GM21717 (cell line): ENCODE data around the gene RPL23.
A peak's percentile ranks its signal among the peaks of the same experiment; 100 is the strongest.

Source experiments
- ATAC-seq: cut with Tn5 transposase; IDR thresholded peaks from one replicate; pipeline ENCODE4 v1.9.1; 2021; ENCODE audit warnings: mild to moderate bottlenecking, moderate library complexity; ENCODE audit not compliant: unreplicated experiment

Gene RPL23

DNA sequence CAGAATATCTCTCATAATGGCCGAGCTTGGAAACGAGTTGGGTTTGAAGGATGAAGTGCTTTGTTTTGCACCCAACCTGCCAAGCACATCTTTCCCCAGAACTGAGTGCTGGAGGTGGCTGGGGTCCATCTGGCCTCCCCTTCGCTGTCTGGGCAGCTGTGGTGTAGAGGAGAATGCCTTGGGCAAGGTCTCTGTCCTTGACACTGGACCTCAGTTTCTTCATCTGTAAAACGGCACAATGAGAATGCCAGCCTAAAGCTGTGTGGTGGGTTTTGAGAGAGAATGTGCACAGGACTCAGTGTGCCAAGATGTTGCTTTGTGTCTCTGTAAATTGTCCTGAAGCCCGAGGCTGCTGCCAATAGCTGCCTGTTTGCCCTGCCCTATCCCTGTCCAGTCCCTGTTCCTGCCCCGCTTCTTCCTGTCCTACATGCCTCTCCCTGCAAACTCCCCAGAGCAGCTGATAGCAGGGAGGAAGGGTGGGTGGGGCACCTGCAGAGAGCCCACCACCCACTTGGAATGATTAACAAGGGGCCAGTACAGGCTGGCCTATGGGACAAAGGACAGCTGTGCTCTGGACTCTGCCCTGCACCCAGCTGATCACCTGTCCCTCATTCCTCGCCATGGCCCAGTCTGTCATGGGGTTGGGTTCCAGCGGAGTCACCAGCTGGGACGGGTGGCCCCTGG, 31.7 kb upstream of the RPL23 start:
- ATAC-seq: no peak

DNA sequence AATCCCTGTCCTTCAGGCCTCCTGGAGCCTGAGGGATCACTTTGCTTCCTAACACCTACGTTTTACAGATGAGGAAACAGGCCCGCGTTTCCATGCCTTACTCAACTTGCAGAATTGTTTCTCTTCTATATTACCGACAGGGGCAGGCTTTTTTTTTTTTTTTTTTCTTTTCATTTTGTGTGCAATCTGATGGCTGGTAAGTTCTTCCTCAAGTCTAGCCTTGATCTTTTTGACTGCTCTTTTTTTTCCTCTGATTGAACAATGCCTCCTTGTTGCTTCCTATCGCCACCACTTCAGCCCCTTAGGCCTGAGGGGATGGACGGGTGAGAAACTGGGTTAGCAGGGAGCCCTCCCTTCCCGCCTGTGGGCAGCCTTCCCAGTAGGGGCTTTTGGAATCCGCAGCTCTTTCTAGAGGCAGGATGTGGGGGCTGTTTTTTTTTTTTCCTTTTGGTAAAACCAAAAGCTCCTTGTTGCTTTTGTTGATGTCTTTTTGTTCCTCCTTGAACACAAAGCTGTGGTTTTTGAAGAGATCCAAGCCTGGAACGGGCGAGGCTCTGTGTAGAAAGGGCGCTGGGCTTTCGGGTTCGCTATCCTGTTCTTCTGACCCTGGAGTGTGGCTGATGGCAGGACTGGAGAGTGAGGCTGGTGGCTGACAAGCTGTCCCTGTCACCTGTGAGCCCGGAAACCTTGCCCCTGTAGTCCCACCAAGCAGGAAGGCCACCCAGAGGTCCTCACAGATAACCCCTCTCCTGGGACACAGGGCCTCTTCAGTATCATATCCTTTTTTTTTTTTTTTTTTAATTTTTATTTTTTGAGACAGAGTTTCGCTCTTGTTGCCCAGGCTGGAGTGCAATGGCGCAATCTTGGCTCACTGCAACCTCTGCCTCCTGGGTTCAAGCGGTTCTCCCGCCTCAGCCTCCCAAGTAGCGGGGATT, 30.3 kb upstream of the RPL23 start:
- ATAC-seq: no peak

DNA sequence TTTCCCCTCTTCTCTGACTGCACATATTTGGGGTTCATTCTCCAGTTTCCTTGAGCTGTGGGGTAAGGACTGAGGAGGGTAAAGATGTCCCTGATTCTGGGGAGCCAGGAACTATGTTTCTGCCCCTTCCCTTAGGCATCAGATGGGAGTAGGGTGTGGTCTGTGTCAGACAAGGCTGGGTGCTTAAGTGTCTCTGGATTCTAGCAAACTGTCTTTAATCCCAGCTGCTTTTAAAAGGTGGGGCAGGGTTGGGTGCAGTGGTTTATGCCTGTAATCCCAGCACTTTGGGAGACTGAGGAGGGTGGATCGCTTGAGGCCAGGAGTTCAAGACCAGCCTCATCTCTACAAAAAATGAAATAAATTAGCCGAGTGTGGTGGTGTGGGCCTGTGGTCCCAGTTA, 29.3 kb upstream of the RPL23 start:
- ATAC-seq: no peak

DNA sequence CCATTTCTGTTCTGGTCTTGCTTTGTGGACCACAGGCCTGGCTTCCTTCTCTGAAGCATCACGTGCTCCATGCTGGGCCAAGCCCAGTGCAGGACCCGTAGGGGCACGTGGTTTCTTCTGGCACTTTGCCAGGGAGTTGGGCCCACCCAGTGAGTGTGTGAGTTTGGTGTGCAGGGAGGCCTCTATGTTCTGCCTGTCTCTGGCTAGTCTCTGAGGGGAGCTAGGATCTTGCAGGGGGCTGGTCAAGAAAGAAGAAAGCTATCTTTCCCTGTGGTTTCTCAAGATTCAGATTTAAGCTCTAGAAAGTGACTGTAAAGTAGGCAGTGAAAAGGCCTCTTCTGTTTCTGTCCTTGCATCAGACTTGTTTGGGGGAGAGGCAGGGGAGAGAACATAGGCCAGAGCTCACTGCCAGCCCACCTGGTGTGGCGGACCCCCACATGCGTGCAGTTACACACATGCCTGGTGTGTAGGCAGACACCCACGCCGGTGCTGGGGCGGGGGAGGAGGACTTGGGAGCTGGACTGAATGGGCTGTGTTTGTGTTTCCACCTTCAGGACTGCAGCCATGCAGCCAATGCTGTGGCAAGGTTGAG, 28.2 kb upstream of the RPL23 start:
- no peak for ATAC-seq

DNA sequence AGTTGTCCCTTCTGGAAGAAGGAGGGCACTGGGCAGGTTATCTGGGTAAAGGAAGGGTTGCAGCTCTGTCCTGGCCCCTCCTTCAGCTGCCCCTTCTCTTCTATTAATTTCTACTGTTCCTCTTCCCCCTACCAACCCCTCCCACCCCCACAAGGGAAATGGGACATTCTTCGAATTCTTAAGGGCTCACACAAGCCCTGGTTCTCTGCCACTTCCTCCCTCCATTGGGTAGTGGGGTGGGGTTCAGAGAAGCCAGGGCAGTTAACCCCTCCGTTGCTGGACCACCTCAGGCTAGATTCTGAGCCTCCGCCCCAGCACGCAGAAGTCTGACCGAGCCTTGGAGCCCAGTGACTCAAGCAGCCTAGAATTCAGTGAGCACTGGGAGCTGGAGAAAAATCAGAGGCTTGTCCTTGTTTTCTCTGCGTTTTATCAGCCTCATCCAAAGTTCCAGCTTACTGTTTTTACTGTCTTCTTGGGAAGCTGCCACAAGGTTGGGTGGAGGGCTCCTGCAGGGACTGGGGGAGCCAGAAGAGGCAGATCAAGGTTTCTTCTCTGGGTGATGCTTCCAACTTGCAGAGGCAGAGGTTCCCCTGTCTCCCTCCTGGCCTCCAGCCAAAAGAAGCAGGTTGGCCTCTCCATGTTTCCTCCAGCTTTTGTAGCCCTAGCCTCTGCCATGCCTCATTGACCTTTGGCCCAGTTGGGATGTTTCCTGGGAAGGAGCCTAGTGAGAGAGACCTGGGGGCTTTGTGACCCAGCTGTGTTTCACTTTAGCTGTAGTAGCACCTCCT, 26.6 kb upstream of the RPL23 start:
- ATAC-seq: no peak

DNA sequence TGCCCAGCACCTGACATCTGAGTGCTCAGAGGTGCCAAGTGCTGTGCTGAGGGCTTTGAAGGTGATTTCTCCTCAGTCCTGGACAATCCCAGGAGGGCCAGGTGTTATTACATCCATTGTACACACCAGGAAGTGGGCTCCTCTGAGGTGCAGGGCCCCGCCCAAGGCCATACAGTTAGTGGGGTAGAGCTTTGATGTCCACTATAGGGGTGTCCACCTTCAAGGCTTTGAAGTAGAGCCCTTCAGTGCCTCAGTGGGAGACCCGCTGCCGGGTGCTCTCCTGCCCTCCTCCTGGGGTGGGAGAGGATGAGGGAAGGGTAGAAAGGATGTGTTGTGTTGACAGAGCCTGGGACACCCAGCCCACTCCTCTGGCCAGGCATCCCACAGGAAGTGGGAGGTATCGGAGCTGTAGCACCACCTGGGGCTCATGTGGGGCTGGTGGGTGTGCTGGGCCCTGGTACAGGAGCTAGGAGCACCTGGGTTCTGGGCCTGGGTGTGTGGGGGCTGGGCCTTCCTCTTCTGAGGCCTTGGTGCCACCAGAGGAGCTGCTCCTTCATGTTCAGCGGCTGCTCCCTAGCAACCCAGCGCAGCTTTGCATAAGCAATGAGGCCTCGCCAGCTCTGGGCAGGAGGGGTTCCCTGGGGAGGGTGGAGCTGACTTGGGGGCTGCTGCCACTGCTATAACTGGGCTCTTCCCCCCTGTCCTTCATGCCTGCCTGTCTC, 23.8 kb upstream of the RPL23 start:
- no peak for ATAC-seq

DNA sequence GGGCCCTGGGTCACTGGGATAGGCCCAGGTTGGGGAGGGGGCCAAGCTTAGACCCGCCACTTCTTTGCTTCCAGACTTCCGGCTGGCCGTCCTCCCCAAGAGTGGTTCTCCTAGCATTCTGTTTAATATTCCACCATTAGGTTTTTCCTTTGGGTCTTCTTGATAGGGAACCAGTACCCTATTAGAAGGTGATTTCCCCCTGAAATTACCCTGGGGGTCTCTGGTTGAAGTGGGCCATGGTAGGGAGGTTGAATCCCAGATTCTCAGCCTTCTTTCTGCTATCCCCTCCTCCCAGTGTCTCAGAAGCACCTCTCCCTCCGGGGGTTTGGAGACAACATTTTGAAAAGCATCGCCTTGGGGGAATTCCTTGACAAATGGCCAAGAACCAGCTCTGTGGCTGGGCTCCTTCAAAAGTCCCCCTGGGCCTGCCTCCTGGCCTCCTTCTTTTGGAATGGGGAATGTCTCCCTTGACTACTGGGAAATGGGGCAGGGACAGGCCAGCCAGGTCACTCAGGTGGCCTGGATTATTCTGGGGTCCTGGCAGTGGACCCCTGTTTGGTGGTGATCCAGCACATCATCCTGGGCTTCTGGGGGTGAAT, 22.1 kb upstream of the RPL23 start:
- ATAC-seq: no peak

DNA sequence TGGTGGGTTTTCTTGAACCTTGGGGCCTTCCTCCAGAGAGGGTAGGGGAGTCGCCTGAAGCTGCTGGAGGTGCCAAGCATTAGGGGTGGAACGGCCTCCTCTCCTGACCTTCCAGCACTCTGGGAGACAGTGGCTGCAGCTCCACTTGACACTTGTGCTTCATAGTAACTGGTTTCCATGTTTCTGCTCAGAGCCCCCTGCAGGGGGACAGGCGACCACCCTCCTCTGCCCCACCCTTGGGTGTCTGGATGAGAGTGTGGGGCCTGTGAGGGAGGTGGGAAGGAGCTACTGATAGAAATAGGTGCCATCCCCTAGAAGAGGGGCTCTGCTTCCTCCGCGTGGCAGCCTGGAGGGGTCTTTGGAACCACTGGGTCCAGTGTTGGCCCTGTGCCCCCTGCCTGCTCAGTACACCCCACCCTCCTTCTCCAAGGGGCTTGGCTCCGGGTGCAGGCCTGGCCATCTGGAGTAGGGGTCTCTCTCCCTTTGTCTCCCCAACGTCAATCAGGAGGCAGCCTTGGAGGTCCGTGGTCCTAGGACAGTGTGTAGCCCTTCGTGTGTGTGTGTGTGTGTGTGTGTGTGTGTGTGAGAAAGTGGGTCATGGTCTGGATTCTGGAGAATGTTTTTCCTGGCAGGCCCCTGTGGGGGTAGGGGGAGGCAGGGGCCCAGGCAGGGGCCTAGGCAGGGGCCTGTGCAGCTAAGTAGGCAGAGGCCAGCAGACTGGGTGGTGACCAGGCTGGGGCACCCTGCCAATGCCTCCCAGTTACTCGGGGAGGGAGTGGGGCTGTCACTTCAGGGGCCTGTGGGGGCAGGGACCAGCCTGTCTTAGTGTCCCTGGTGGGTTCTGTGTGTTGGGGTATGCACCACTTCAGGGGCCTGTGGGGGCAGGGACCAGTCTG, 21.2 kb upstream of the RPL23 start:
- no peak for ATAC-seq

DNA sequence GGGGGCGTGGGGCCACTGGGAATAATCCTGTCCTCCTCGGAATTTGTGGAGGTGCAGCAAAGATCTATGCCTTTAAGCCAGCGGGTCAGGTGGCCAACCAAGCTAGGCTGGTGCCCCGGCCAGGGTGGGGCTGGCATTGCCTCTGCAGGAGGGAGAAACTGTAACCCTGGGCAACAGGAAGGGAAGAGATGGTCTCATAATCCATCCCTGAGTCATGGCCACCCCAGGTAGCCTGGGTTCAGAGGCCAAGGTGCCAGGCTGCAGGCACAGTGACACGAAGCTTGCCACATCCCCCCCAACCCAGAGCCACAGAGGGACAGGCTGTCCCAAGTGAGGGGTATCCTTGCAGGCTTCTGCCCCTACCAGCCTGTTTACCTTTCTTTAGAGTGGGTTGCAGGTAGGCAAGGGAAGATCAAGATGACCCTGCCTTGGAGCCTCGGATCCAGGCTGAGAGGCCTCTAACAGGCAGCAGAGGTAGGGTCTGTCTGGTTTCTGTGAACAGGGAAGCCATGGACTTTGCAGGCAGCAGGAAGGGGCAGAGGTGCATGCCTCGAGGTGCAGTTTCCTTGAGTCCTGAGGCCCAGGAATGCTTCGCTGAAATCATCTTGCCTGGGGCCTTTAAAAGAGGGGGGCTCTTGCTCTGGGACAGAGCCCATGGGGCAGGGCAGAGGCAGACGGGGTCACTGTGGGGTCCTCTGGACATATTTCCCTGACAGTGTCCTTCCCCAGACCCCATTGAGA, 20.3 kb upstream of the RPL23 start:
- no peak for ATAC-seq

DNA sequence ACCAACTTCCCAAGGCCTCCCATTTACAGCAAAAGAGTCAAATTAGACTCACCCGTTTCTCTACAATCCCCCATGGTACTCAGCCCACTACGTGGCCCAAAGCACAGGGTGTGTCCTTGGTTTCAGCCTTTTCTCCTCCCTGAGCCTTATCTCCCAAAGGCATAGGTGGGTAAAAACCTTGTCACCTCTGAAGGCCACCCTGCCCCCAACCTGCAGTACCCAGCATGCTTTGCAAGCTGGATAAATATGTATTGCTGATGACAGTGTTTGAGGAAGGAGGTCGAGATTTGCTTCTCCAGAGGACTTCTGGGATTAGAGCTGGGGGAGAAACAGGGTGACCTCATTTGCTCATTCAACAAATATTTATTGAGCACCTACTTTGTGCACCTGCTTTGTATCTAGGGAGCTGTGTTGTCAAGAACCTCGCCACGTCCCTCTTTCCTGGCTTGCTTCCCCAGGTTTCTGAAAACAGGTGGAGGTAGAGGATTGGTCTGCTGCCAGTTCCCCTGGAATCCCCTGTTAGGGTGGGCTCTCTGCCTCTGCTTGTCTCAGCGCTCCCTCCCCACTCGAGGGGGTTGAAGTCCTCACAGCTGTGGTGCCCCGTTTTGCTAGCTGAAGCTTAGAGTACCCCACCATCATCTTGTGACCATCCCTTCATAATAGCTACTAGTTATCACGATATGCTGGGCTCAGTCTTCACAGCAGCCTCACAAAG, 19.3 kb upstream of the RPL23 start:
- ATAC-seq: no peak

DNA sequence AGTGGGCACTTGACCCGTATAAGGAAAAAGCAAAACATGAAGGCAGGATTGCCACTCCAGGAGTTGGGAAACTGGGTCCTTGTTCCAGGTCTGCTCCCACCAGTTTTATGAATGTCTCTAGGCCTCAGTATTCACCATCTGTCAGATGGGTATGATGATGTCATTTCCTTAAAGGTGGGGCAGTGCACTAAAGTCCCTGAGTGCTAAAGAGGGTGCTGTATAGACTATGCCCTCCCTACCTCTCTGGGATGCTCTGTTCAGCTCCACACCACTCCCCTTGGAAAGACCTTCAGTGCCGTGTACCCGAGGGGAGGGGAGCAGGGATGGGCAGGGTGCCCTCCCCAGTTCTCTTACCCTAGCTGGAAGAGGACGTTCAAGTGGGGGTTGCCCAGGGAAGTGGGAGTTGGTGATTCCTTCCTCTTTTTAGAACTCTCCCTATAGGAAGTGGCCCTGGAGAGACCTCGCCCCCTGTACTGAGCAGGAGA, 18.5 kb upstream of the RPL23 start:
- no peak for ATAC-seq

DNA sequence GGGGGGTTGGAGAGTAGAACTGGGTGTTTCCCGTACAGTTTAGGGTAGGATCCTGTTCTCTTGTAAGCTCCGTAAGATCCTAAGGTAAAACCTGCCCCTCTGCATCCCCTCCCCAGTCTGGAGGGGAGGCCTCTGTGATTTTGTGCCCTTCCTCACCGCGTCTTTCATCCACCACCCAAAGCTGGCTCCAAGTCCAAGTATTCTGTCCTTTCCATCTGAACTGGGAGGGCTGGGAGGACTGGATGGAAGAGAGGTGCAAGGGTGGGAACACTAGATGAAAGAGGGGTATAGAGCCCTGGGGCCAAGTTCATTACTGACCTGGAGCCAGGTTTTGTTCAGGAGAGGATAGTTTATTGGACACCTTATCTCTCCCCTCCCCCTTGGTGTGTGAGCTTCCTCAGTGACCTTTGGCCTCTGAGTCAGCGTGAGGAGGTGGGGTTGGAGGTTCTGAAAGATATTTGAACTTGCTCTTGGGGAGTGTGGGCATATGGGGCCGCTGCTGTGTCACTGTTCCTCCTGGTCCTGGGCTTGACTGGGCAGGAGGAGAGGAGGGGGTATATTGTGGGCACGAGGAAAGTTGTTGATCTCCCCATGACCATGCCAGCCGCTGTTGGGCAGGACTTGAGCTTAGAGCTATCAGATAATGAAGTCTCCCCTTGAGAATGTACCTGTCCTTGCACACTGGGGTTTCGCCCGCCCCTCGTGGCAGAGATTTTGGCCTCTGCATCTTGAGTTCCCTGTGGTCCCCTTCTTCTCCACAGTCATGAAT, 17.9 kb upstream of the RPL23 start:
- ATAC-seq: no peak

DNA sequence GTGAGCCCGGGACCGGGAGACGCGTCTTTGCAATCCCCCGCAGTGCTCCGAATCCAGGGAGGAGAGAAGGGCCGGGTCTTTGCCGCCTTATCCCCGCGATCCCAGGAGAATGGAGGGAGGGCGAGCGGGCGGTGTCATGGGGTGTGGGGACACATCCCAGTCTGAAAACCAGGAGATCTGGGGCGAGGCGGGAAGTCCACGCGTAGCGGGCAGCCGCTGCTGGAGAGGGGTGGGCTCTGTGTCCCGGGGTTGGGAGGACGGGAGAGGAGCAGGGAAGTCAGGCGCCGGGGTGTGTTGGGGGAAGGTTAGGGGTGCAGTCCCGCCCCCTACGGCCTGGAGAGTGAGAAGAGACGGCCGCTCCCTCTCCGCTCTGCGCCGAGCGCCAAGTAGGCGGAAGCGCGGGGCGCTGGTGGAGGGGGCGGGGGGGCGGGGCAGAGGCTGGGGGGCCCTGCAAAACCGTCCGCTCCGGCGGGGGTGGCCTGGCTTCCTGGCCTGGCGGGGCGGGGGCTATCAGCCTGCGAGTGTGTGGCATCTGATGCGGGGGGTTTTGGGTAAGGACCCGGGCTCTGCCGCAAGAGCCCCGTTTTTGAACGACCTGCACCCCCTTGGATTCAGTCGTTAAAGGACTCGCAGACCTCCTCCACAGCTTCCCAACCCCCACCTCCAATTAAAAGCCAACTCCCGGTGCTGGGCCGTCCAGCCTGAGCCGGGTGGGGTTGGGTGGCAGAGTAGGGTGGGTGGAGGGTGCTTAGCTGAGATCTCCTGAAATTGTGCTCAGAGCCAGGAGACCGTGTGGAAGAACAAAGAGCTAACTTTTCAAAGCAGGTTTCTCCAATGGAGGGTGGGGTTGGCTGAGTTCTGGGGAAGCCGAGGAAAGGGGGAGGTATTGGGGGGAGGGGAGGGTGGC, 17.0 kb upstream of the RPL23 start:
- no peak for ATAC-seq

DNA sequence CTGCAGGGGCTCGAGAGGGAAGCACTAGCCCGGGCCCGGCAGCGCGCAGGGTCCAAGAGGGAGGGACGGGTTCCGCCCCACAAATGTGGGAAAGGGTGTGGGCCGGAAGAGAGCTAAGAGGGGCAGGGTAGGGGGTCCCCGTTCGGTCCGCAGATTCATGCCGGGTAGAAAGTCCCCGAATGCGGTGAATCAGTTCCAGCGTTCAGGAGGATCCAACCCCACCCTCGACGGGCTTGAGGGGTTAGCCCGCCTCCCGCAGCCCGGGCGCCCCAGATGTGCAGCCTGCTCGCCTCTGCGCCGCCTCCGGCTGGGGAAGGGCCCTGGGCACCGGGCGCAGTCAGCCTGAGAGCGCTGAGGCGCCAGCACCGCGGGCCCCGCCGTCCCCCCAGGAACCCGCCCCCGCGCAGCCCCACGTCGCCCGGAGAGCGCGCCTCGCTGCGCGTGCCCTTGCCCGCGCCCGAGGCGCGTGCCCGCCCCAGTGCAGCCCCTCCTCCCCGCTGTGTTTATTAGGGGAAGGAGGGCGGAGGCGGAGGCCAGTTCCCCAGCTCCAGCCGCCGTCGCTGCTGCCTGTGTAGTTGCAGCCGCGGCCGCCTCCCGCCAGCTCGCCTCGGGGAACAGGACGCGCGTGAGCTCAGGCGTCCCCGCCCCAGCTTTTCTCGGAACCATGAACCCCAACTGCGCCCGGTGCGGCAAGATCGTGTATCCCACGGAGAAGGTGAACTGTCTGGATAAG, 16.2 kb upstream of the RPL23 start, which contains the start of gene LASP1:
Gene LASP1, plus strand, starts transcription at position 533 of the 733 bp plus-strand sequence. Its CDS starts 132 bp downstream, at position 665.
- ATAC-seq: peak; percentile 30
